Measurements from ENCODE around the gene LCN2. TPM values are rescaled to one million over a fixed set of nuclear protein-coding genes. Genes with fewer than 3 reads are reported as not detected.

The LCN2 gene
- total RNA-seq, 4 donors from 2014 or later = 0.98 to 2.6 TPM; not detected in 2

DNA sequence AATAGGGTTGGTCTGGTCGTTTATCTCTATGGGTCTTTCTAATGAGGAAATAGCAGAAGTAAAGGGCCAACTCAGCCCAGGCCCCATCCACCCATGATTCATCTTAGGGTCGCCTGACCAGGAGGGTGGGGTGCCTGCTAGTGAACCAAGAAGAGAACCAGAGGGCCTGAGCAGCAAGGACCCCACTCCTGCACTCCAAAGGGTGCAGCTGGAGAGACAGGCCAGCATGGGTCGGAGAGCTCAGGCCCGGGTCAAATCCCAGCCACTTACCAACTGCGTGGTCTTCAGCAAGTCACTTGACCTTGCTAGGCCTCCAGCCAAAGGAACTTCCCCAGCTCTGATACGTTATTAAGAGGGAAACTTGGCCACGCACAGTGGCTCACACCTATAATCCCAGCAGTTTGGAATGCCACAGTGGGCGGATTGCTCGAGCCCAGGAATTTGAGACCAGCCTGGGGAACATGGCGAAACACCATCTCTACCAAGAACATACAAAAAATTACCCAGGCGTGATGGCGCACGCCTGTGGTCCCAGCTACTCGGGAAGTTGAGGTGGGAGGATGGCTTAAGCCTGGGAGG is 15.1 kb downstream of the LCN2 start:
- no peaks in the 10 kb centered on the region for H3K4me1 ChIP-seq
- no peak for DNase-seq
- no peak overlapping the region for H3K27ac ChIP-seq
- no peak overlapping the region for H3K4me3 ChIP-seq
- no peaks in the 10 kb centered on the region for H3K36me3 ChIP-seq
- intact Hi-C loops (cut with DNase I; ENCODE audit: low total_unique reads) = no loop called here
- H3K27me3 ChIP-seq = no peaks in the 10 kb centered on the region
- no peak for TF ChIP-seq POLR2A (IDR thresholded peaks at IDR 0.05)
- TF ChIP-seq, protein P1, sequence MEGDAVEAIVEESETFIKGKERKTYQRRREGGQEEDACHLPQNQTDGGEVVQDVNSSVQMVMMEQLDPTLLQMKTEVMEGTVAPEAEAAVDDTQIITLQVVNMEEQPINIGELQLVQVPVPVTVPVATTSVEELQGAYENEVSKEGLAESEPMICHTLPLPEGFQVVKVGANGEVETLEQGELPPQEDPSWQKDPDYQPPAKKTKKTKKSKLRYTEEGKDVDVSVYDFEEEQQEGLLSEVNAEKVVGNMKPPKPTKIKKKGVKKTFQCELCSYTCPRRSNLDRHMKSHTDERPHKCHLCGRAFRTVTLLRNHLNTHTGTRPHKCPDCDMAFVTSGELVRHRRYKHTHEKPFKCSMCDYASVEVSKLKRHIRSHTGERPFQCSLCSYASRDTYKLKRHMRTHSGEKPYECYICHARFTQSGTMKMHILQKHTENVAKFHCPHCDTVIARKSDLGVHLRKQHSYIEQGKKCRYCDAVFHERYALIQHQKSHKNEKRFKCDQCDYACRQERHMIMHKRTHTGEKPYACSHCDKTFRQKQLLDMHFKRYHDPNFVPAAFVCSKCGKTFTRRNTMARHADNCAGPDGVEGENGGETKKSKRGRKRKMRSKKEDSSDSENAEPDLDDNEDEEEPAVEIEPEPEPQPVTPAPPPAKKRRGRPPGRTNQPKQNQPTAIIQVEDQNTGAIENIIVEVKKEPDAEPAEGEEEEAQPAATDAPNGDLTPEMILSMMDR (IDR thresholded peaks at IDR 0.05) = no peak
- H3K9me3 ChIP-seq = no peaks in the 10 kb centered on the region

DNA sequence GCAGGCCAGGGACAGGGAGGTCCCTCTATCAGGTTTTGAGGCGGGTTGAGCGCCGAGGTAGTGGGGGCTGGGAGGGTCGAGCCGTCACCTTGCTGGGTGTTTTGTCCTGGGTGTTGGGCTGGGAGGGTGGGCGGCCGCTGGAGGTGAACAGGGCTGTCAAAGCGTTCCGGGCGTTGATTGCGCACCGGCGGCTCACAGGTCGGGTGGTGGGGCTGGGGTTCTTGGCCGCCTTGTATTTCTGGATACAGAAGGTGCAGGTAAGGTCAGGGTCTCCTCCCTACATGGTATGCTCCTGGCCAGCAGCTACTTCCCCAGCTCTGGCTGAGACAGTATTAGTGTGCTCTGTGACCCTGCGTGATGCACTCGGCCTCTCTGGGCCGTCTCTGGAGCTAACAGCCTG is 16.9 kb downstream of the LCN2 start:
- Histone ChIP-seq H3K27me3 (no peaks in the 10 kb centered on the region), H3K36me3 (no peaks in the 10 kb centered on the region), H3K9me3 (no peaks in the 10 kb centered on the region), H3K27ac (no peak overlapping the region), H3K4me1 (no peaks in the 10 kb centered on the region), H3K4me3 (no peak overlapping the region)
- TF ChIP-seq POLR2A (IDR thresholded peaks at IDR 0.05) = no peak
- TF ChIP-seq, protein P1 (IDR thresholded peaks at IDR 0.05) = no peak
- no peak for DNase-seq
- intact Hi-C loops (cut with DNase I; ENCODE audit: low total_unique reads) = no loop called here

DNA sequence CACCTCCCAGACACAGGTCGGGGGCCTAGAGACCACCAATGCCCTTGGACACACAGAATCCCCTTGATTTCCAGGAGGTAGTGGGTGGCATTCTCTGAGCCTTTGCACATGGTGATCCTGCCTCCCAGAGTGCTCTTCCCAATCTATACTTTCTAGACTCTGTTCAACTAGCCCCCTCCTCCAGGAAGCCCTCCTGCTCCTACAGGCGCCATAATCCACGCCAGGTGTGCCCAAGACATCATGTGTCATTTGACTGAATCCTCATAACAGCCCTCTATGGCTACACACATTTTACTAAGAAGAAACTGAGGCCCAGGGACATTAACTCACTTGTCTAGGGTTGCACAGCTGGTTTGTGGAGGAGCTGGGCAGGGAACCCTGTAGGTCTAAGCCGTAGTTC is 18.0 kb downstream of the LCN2 start:
- Histone ChIP-seq H3K4me3 (no peak overlapping the region), H3K36me3 (no peaks in the 10 kb centered on the region), H3K4me1 (no peaks in the 10 kb centered on the region), H3K27me3 (no peaks in the 10 kb centered on the region), H3K9me3 (no peaks in the 10 kb centered on the region), H3K27ac (no peak overlapping the region)
- no peak for DNase-seq
- no peak for TF ChIP-seq POLR2A (IDR thresholded peaks at IDR 0.05)
- TF ChIP-seq, protein P1 (IDR thresholded peaks at IDR 0.05) = no peak
- intact Hi-C loops (cut with DNase I; ENCODE audit: low total_unique reads) = no loop called here

- Histone ChIP-seq H3K36me3 (no peaks in the 10 kb centered on the region), H3K4me1 (no peaks in the 10 kb centered on the region), H3K27ac (no peak overlapping the region), H3K4me3 (no peak overlapping the region), H3K9me3 (no peaks in the 10 kb centered on the region), H3K27me3 (no peaks in the 10 kb centered on the region)
- intact Hi-C loops (cut with DNase I; ENCODE audit: low total_unique reads) = no loop called here
- TF ChIP-seq, protein P1 (IDR thresholded peaks at IDR 0.05) = no peak
- TF ChIP-seq POLR2A (IDR thresholded peaks at IDR 0.05) = no peak
- DNase-seq = no peak
These were observed 19.6 kb downstream of the LCN2 start for GRCh38 chr9:128168731-128169308.

DNA sequence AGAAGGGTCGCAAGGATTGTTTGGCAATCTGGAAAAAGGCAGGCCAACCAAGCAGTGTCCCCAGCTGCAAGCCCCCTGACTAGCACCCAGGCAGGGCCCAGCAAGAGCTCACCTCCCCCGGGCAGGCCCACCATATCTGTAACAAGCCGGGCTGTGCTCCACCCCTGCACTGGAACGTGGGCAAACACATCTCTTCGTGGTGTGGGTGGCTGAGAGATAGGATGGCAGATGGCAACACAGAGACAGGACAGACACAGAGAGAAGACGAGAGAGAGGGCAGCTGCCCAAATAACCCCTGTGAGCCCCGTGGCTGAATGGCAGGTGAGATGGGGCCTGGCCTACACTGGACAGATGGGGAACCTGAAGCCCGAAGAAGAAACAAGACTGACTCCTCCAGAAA is 20.2 kb downstream of the LCN2 start:
- no peaks in the 10 kb centered on the region for H3K9me3 ChIP-seq
- H3K36me3 ChIP-seq = no peaks in the 10 kb centered on the region
- H3K4me1 ChIP-seq = no peaks in the 10 kb centered on the region
- DNase-seq = no peak
- H3K27ac ChIP-seq = no peak overlapping the region
- no peak overlapping the region for H3K4me3 ChIP-seq
- intact Hi-C loops (cut with DNase I; ENCODE audit: low total_unique reads) = no loop called here
- TF ChIP-seq, protein P1 (IDR thresholded peaks at IDR 0.05) = no peak
- no peak for TF ChIP-seq POLR2A (IDR thresholded peaks at IDR 0.05)
- no peaks in the 10 kb centered on the region for H3K27me3 ChIP-seq
